ENCODE results near the gene PROM2. TPM values are rescaled to one million over a fixed set of nuclear protein-coding genes. Genes with fewer than 3 reads are reported as not detected.

PROM2 gene
- total and polyA plus RNA-seq, 12 donors, result 0.07 to 4.5 (median 0.84) TPM; not detected in 2

- no peaks in the 10 kb centered on the region for H3K9me3 ChIP-seq (replicated peaks in 1 of 3)
Observed at GRCh38 chr2:95275601-95276243, 1.5 kb downstream of the PROM2 start.

DNA sequence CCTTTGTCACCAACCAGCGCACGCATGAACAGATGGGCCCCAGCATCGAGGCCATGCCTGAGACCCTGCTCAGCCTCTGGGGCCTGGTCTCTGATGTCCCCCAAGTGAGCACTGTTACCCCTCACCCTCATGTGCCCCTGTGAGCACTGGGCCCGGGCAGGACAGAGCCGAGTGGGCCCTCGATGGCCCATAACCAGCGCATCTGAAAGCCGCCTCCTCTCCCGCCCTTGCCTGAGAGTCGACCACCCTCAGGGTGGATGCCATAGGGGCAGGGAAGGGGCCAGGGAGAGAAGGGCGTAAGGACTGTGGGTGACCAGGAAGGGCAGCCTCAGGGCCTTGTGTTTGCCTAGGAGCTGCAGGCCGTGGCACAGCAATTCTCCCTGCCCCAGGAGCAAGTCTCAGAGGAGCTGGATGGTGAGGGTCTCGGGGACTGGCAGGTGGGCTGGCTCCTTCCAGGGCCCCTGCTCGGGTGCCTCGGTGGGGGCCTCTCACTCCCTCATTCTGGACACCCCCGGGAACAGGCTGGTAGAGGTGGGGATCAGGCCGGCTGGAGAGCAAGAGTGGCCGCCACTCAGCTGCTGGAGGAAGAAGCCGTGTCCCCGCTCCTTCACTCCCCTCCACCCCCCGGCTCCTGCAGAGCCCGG, 2.1 kb downstream of the PROM2 start:
- intact Hi-C loops (cut with DNase I), result no loop called here
- no peak for DNase-seq
- H3K36me3 ChIP-seq (replicated peaks in 1 of 2), result no peaks in the 10 kb centered on the region
- H3K4me1 ChIP-seq (replicated peaks in 1 of 2), result no peaks in the 10 kb centered on the region
- no peak for TF ChIP-seq POLR2A (IDR thresholded peaks at IDR 0.05)
- TF ChIP-seq, protein P1, sequence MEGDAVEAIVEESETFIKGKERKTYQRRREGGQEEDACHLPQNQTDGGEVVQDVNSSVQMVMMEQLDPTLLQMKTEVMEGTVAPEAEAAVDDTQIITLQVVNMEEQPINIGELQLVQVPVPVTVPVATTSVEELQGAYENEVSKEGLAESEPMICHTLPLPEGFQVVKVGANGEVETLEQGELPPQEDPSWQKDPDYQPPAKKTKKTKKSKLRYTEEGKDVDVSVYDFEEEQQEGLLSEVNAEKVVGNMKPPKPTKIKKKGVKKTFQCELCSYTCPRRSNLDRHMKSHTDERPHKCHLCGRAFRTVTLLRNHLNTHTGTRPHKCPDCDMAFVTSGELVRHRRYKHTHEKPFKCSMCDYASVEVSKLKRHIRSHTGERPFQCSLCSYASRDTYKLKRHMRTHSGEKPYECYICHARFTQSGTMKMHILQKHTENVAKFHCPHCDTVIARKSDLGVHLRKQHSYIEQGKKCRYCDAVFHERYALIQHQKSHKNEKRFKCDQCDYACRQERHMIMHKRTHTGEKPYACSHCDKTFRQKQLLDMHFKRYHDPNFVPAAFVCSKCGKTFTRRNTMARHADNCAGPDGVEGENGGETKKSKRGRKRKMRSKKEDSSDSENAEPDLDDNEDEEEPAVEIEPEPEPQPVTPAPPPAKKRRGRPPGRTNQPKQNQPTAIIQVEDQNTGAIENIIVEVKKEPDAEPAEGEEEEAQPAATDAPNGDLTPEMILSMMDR (IDR thresholded peaks at IDR 0.05), result no peak
- 85 to 89% (median 87%) methylated on average over 11 to 22 of the region's 22 CpGs for WGBS, 4 donors
- no peak overlapping the region for H3K4me3 ChIP-seq
- H3K9me3 ChIP-seq (replicated peaks in 1 of 3), result no peaks in the 10 kb centered on the region
- no peaks in the 10 kb centered on the region for H3K27me3 ChIP-seq
- no peak overlapping the region for H3K27ac ChIP-seq

More at GRCh38 chr2:95275601-95276243, 1.5 kb downstream of the PROM2 start:
- no peaks in the 10 kb centered on the region for H3K36me3 ChIP-seq (replicated peaks in 1 of 2)
- TF ChIP-seq POLR2A (IDR thresholded peaks at IDR 0.05), result no peak
- TF ChIP-seq, protein P1 (IDR thresholded peaks at IDR 0.05), result no peak
- no peak overlapping the region for H3K27ac ChIP-seq
- intact Hi-C loops (cut with DNase I), result no loop called here
- WGBS, 4 donors, result 88 to 90% (median 89%) methylated on average over 14 to 28 of the region's 28 CpGs
- DNase-seq, result peak in 1 of 7 donors; percentile 5
- no peak overlapping the region for H3K4me3 ChIP-seq
- H3K27me3 ChIP-seq, result no peaks in the 10 kb centered on the region
- no peaks in the 10 kb centered on the region for H3K4me1 ChIP-seq (replicated peaks in 1 of 2)

- 91 to 96% (median 94%) methylated on average over 4 to 9 of the region's 9 CpGs for WGBS, 4 donors
- Histone ChIP-seq H3K27me3 (no peaks in the 10 kb centered on the region), H3K9me3 (replicated peaks in 1 of 3) (no peaks in the 10 kb centered on the region), H3K4me1 (replicated peaks in 1 of 2) (no peaks in the 10 kb centered on the region), H3K36me3 (replicated peaks in 1 of 2) (no peaks in the 10 kb centered on the region), H3K4me3 (no peak overlapping the region), H3K27ac (no peak overlapping the region)
- intact Hi-C loops (cut with DNase I), result no loop called here
- TF ChIP-seq, protein P1 (IDR thresholded peaks at IDR 0.05), result no peak
- no peak for TF ChIP-seq POLR2A (IDR thresholded peaks at IDR 0.05)
- DNase-seq, result no peak
Observed at GRCh38 chr2:95276888-95277245, 2.6 kb downstream of the PROM2 start.

DNA sequence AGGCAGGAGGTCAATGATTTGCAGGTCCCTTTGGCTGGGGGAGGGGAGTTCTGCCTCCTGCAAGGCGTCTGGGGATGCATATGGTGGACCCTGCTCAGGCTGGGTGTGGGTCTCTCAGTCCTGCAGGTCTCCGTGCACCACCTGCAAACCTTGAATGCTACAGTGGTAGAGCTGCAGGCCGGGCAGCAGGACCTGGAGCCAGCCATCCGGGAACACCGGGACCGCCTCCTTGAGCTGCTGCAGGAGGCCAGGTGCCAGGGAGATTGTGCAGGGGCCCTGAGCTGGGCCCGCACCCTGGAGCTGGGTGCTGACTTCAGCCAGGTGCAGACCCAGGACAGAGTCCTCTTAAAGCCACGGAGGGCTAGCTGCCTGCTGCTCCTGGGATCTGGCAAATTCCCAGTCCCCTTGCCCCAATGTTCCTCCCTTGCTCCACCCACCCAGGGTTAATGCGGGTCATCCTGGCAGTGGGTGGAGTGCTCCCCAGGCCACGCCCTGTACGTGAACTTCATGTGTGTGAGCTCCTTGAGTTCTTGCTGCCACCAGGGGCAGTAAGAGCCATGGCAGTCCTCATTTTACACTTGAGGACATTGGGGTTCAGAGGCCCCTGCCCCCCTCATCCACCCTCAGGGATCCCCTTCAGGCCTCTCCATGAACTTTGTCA, 3.1 kb downstream of the PROM2 start:
- no peak for TF ChIP-seq POLR2A (IDR thresholded peaks at IDR 0.05)
- TF ChIP-seq, protein P1 (IDR thresholded peaks at IDR 0.05), result no peak
- H3K27ac ChIP-seq, result no peak overlapping the region
- no peak overlapping the region for H3K4me3 ChIP-seq
- no peaks in the 10 kb centered on the region for H3K4me1 ChIP-seq (replicated peaks in 1 of 2)
- WGBS, 4 donors, result 65 to 79% (median 72%) methylated on average over 5 to 11 of the region's 11 CpGs
- DNase-seq, result no peak
- no peaks in the 10 kb centered on the region for H3K36me3 ChIP-seq (replicated peaks in 1 of 2)
- no peaks in the 10 kb centered on the region for H3K9me3 ChIP-seq (replicated peaks in 1 of 3)
- intact Hi-C loops (cut with DNase I), result no loop called here
- no peaks in the 10 kb centered on the region for H3K27me3 ChIP-seq
